Erythroblast (primary cell): ENCODE results near the gene S100A16.
A peak's percentile ranks its signal among the peaks of the same experiment; 100 is the strongest.
"Not testable (repeated sequence)": the region's sequence is repeated elsewhere in the genome, so short reads cannot be mapped to it uniquely, and the experiment has no call there.

ENCODE experiments used
- DNase-seq, 2 experiments: peaks; one replicate each; lab custom pipeline; 2025; lab: John Stamatoyannopoulos, UW
- GATA1 ChIP-seq: IDR thresholded peaks from 2 replicates; pipeline ENCODE4 v1.6.1; 2011; ENCODE audit warnings: low read depth, mild to moderate bottlenecking, control low read depth, low read length, moderate library complexity
- POLR2A ChIP-seq: IDR thresholded peaks from 2 replicates; pipeline ENCODE4 v1.6.1; 2011; ENCODE audit warnings: mild to moderate bottlenecking, low read length

Gene S100A16

GRCh38 chr1:153578936-153579335 is 34.0 kb downstream of the S100A16 start:
- DNase-seq = no peak
- TF ChIP-seq POLR2A = no peak
- no peak for TF ChIP-seq GATA1

- TF ChIP-seq POLR2A (no peak), GATA1 (no peak)
- DNase-seq = no peak
Observed at GRCh38 chr1:153578490-153578889, 34.4 kb downstream of the S100A16 start.

- peak in 1 of 2 experiments; percentile 12 for DNase-seq
- TF ChIP-seq POLR2A (no peak), GATA1 (no peak)
Observed at GRCh38 chr1:153577624-153578051, 35.3 kb downstream of the S100A16 start.

GRCh38 chr1:153577138-153577537 is 35.8 kb downstream of the S100A16 start:
- DNase-seq = no peak

GRCh38 chr1:153575497-153575896 is 37.4 kb downstream of the S100A16 start:
- not testable (repeated sequence) for DNase-seq

More at GRCh38 chr1:153577138-153577537, 35.8 kb downstream of the S100A16 start:
- TF ChIP-seq GATA1 (no peak), POLR2A (no peak)

GRCh38 chr1:153575081-153575491 is 37.9 kb downstream of the S100A16 start:
- not testable (repeated sequence) for DNase-seq

- no peak for DNase-seq
- no peak for TF ChIP-seq GATA1
Observed at GRCh38 chr1:153573351-153573750, 39.6 kb downstream of the S100A16 start.

GRCh38 chr1:153572569-153573015 is 40.3 kb downstream of the S100A16 start:
- DNase-seq = peak; percentile 40 to 56
- no peak for TF ChIP-seq POLR2A
- TF ChIP-seq GATA1 = no peak

GRCh38 chr1:153571706-153572105 is 41.2 kb downstream of the S100A16 start:
- DNase-seq = no peak
- TF ChIP-seq POLR2A = no peak

- no peak for DNase-seq
- TF ChIP-seq POLR2A = no peak
- no peak for TF ChIP-seq GATA1
Observed at GRCh38 chr1:153570874-153571273, 42.1 kb downstream of the S100A16 start.

GRCh38 chr1:153569465-153569864 is 43.5 kb downstream of the S100A16 start:
- TF ChIP-seq POLR2A (no peak), GATA1 (no peak)
- no peak for DNase-seq

- DNase-seq = peak; percentile 85 to 92
Observed at GRCh38 chr1:153568367-153569099, 44.4 kb downstream of the S100A16 start.

GRCh38 chr1:153567621-153568366 is 45.1 kb downstream of the S100A16 start:
- DNase-seq = peak in 1 of 2 experiments; percentile 44
- TF ChIP-seq POLR2A (no peak), GATA1 (no peak)

More at GRCh38 chr1:153568367-153569099, 44.4 kb downstream of the S100A16 start:
- TF ChIP-seq GATA1 (no peak), POLR2A (no peak)

- TF ChIP-seq POLR2A (peak; percentile 70), GATA1 (no peak)
- DNase-seq = peak; percentile 95 to 96
Observed at GRCh38 chr1:153566414-153567371, 46.2 kb downstream of the S100A16 start.
